T follicular helper cell (primary cell): ENCODE measurements around the gene RNLS.
A peak's percentile ranks its signal among the peaks of the same experiment; 100 is the strongest.

ENCODE experiments used
- DNase-seq: peaks from one replicate; pipeline ENCODE4 v3.0.0-alpha.2; 2020; ENCODE audit warnings: low read depth
- total RNA-seq, 2 experiments: gene quantifications; one replicate each; lab custom pipeline; 2026; lab: John Stamatoyannopoulos, UW

Gene RNLS
- total RNA-seq, result 1.7 to 3.3 reads per million in 2 experiments

- peak; percentile 37 for DNase-seq
Measured at GRCh38 chr10:88582806-88583583, at the start of gene RNLS. RNLS (minus strand) TSS chr10:88583318.

GRCh38 chr10:88624840-88625239 lies 41.7 kb upstream of the RNLS start:
- no peak for DNase-seq

- DNase-seq, result no peak
Measured at GRCh38 chr10:88623835-88624234, 40.7 kb upstream of the RNLS start.

- no peak for DNase-seq
Measured at GRCh38 chr10:88620441-88620840, 37.3 kb upstream of the RNLS start.

GRCh38 chr10:88618496-88618895 lies 35.4 kb upstream of the RNLS start:
- DNase-seq, result no peak

- no peak for DNase-seq
Measured at GRCh38 chr10:88617772-88618300, 34.7 kb upstream of the RNLS start.

- no peak for DNase-seq
Measured at GRCh38 chr10:88616250-88616977, 33.3 kb upstream of the RNLS start.

GRCh38 chr10:88608780-88609179 lies 25.7 kb upstream of the RNLS start:
- no peak for DNase-seq

- no peak for DNase-seq
Measured at GRCh38 chr10:88608052-88608732, 25.1 kb upstream of the RNLS start.

- no peak for DNase-seq
Measured at GRCh38 chr10:88598055-88598454, 14.9 kb upstream of the RNLS start.

GRCh38 chr10:88594482-88594881 lies 11.4 kb upstream of the RNLS start:
- no peak for DNase-seq

GRCh38 chr10:88592906-88593305 lies 9.8 kb upstream of the RNLS start:
- DNase-seq, result no peak

GRCh38 chr10:88592381-88592780 lies 9.3 kb upstream of the RNLS start:
- DNase-seq, result no peak

GRCh38 chr10:88586462-88586861 lies 3.3 kb upstream of the RNLS start, which contains the start of gene LIPJ:
LIPJ (plus strand) TSS chr10:88586762; CDS start chr10:88590688, 3,926 bp downstream.
- DNase-seq, result no peak

- no peak for DNase-seq
Measured at GRCh38 chr10:88583584-88583957, 453 bp upstream of the RNLS start.

GRCh38 chr10:88582411-88582805 lies 710 bp downstream of the RNLS start:
- no peak for DNase-seq

GRCh38 chr10:88565072-88565471 lies 18.0 kb downstream of the RNLS start:
- DNase-seq, result no peak

GRCh38 chr10:88562152-88562551 lies 21.0 kb downstream of the RNLS start:
- DNase-seq, result no peak

GRCh38 chr10:88557658-88558057 lies 25.5 kb downstream of the RNLS start:
- DNase-seq, result no peak

- DNase-seq, result no peak
Measured at GRCh38 chr10:88557256-88557655, 25.9 kb downstream of the RNLS start.

- DNase-seq, result no peak
Measured at GRCh38 chr10:88555190-88555908, 27.8 kb downstream of the RNLS start.
